Fibroblast of villous mesenchyme (primary cell): ENCODE measurements around the gene CAMKMT. TPM values are rescaled to one million over a fixed set of nuclear protein-coding genes. Genes with fewer than 3 reads are reported as not detected.
A peak's percentile ranks its signal among the peaks of the same experiment; 100 is the strongest.

ENCODE experiments used
- DNase-seq: peaks from one replicate; pipeline ENCODE4 v3.0.0-alpha.2; 2010; ENCODE audit warnings: low read depth
- H3K4me3 ChIP-seq: 2 replicates; pipeline ENCODE4 v1.5.1; 2011; ENCODE audit warnings: low read depth, mild to moderate bottlenecking, low read length
- CTCF ChIP-seq: IDR thresholded peaks from 2 replicates; pipeline ENCODE4 v1.5.1; 2012; ENCODE audit warnings: low read depth, mild to moderate bottlenecking, low read length; ENCODE audit not compliant: insufficient read depth
- total RNA-seq: library from RNA; depleted of rRNA; stranded (reverse); fragments of >200 nt; gene quantifications from 2 replicates; pipeline ENCODE4 v1.2.3, GENCODE V29; 2012

The CAMKMT gene
- total RNA-seq, 1 donor, result 9.9 TPM

GRCh38 chr2:44559108-44559507 lies 197.4 kb downstream of the CAMKMT start:
- TF ChIP-seq CTCF, result no peak
- DNase-seq, result no peak

GRCh38 chr2:44560352-44560751 lies 198.6 kb downstream of the CAMKMT start:
- TF ChIP-seq CTCF, result peak; percentile 21
- no peak overlapping the region for H3K4me3 ChIP-seq
- DNase-seq, result no peak

More at GRCh38 chr2:44559108-44559507, 197.4 kb downstream of the CAMKMT start:
- H3K4me3 ChIP-seq, result no peak overlapping the region

- DNase-seq, result no peak
- no peak for TF ChIP-seq CTCF
- no peak overlapping the region for H3K4me3 ChIP-seq
Observed at GRCh38 chr2:44560941-44561340, 199.2 kb downstream of the CAMKMT start.

- no peak for TF ChIP-seq CTCF
- no peak overlapping the region for H3K4me3 ChIP-seq
- no peak for DNase-seq
Observed at GRCh38 chr2:44562737-44563136, 201.0 kb downstream of the CAMKMT start.

GRCh38 chr2:44564752-44565151 lies 203.0 kb downstream of the CAMKMT start:
- H3K4me3 ChIP-seq, result no peak overlapping the region
- DNase-seq, result no peak
- no peak for TF ChIP-seq CTCF

GRCh38 chr2:44566059-44566458 lies 204.3 kb downstream of the CAMKMT start:
- no peak for TF ChIP-seq CTCF
- H3K4me3 ChIP-seq, result no peak overlapping the region
- no peak for DNase-seq

GRCh38 chr2:44569491-44569890 lies 207.7 kb downstream of the CAMKMT start:
- DNase-seq, result no peak
- no peak overlapping the region for H3K4me3 ChIP-seq
- no peak for TF ChIP-seq CTCF
